GM12872 (cell line): ENCODE results near the gene INSR.

Source experiments
- TF ChIP-seq, protein P1 (sequence below): IDR thresholded peaks from 3 replicates; pipeline ENCODE4 v1.5.1; 2011; ENCODE audit warnings: low read depth, mild to moderate bottlenecking, low read length, moderate library complexity; ENCODE audit not compliant: insufficient read depth

INSR gene

DNA sequence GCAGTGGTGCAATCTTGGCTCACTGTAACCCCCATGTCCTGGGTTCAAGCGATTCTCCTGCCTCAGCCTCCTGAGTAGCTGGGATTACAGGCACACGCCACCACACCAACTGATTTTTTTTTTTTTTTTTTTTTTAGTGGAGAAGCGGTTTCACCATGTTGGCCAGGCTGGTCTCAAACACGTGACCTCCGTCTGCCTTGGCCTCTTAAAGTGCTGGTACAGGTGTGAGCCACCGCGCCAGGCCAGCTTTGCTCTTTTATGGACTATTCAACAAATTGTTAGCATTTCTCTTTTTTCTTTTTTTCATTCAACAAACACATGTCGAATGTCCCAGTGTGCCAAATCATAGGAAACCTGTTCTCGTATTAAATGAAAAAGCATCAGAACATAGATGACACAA lies 99.6 kb downstream of the INSR start:
- TF ChIP-seq, protein P1, sequence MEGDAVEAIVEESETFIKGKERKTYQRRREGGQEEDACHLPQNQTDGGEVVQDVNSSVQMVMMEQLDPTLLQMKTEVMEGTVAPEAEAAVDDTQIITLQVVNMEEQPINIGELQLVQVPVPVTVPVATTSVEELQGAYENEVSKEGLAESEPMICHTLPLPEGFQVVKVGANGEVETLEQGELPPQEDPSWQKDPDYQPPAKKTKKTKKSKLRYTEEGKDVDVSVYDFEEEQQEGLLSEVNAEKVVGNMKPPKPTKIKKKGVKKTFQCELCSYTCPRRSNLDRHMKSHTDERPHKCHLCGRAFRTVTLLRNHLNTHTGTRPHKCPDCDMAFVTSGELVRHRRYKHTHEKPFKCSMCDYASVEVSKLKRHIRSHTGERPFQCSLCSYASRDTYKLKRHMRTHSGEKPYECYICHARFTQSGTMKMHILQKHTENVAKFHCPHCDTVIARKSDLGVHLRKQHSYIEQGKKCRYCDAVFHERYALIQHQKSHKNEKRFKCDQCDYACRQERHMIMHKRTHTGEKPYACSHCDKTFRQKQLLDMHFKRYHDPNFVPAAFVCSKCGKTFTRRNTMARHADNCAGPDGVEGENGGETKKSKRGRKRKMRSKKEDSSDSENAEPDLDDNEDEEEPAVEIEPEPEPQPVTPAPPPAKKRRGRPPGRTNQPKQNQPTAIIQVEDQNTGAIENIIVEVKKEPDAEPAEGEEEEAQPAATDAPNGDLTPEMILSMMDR: no peak

DNA sequence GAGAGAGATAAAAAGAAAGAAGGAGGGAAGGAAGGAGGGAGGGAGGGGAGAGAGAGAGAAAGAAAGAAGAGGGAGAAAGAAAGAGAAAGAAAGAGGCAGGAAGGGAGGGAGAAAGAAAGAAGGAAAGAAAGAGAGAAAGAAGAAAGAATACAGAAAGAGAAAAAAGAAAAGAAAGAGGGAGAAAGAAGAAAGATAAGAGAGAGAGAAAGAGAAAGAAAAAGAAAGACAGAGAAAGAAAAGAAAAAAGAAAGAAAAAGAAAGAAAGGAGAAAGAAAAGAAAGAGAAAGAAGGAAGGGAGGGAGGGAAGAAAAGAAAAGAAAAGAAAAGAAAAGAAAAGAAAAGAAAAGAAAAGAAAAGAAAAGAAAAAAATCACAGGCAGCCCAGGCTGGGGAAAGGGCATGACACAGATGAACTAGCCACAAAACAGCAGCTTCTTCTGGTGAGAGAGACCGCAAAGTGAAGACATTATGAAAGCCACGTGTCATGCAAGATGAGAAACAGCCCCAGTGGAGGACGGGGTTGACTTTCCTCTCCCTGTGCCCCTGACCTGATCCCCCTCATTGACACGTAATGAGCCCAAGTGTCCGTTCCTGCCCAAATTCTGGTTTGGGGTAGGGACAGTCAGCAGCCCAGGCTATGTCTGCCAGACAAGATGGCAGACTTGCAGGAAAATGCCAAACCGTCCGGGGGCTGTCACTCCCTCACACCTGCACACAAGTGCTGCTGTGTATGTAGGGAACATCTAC lies 102.1 kb downstream of the INSR start:
- TF ChIP-seq, protein P1: no peak

DNA sequence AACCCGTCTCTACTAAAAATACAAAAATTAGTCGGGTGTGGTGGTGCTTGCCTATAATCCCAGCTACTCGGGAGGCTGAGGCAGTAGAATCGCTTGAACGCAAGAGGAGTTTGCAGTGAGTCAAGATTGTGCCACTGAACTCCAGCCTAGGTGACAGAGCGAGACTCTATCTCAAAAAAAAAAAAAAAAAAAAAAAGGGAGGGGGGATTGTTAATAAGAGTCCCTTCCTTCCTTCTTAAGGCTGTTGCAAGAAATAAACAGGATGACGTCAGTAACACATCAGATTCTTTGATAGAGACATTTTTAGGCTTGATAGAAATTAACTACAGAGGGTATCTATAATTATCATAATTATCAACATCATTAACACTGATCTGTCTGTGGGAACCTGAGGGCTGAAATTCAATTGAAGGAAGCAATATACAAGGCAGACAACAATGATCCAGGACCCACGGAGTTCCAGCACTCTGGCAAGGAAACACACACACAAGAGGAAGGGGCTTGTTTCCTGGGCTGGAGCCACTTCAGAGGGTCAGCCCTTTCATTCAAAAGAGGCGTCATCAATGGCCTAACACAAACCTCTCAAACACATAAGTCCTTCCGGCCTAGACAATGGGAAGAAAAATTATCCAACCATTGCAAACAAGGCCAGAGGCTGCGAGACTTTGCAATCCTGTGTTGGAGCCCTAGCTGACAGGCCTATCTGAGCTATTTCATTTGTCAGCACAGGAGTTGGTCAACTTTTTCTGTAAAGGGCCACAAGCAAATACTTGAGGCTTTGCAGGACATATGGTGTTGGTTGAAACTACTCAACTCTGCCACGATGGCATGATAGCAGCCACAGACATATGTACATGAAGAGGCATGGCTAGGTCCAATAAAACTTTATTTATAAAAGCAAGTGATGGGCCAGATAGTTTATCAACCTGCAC lies 105.2 kb downstream of the INSR start:
- TF ChIP-seq, protein P1: no peak

DNA sequence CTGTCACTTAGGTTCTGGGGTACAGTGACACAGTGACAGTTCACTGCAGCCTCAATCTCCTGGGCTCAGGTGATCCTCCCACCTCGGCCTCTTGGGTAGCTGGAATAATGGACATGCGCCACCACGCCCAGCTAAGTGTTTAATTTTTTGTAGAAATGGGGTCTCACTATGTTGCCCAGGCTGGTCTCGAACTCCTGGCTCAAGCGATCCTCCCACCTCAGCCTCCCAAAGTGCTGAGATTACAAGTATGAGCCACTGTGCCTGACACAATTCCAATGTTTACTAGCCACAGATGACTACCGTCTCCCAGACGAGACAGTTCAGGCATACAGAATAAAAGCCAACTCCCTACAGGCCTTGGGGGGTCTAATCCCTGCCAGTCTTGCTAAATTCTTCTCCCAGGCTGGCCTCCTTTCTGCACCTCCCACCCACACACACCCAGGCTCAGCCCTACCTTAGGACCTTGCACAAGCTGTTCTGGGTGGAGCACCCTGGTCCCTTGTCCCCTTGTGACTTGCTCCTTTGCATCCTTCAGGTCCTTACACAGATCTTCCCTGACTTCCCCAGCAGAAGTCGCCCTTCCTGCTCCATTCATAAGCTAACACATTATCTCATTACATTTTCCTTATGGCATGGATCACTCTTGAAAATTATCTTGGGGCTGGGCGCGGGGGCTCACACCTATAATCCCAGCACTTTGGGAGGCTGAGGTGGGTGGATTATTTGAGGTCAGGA lies 106.4 kb downstream of the INSR start:
- TF ChIP-seq, protein P1: no peak

DNA sequence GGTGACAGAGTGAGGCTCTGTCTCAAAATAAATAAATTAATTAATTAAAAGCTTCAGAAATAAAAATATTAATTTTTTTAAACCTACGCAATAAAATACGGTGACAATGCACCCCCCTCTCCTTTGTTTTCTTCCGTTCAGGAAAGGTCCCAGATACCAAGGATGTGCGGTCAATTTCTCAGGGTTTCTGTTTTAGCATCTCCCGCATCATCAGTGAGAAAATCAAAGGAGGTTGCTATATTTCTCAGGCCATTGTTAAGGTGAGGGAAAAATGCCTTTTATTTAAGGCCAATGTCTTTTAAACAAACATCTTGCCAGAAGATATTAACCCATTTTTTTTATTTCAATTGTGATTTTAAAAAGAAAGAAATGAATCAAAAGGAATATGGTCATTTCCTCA lies 111.7 kb downstream of the INSR start:
- TF ChIP-seq, protein P1: no peak

DNA sequence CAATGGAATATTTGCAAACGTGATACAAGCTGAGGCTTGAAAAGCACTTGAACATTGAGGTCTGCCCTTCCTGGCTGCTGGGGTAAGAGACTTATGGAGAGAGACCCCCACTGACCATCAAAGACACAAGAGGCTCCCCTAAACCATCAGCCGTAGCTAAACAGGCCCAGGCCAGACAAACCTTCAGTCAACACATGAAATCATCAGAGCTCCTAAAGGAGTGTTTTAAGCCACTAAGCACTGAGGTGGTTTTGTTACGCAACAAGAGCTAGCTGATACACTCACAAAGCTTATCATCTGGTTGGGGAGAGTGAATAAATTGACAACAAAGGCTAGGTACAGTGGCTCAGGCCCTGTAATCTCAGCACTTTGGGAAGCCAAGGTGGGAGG lies 114.3 kb downstream of the INSR start:
- TF ChIP-seq, protein P1: no peak

DNA sequence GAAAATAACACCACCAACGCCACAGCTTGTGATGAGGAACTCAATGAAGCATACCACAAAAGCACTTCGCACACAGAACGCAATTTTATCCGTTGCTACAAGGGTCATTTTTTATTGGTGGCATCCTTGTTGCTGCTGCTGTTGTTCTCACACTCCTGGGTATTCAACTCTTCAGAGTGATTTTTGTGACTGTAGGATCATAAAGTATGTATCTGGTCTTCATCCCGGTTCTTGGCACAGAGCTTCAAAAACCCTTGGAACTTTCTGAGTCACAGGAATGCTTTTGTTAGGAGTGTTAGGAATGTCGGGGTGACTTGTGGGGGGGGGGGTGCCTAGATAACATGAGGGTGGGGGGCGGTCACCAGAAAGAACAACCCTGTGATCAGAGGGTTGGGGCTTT lies 116.3 kb downstream of the INSR start:
- TF ChIP-seq, protein P1: no peak
